Activated effector memory CD4-positive, alpha-beta T cell treated with Interleukin-2 at 50 U/mL for 16 hours (primary cell): ENCODE measurements around the gene HIGD1B.
"Not testable (repeated sequence)": the region's sequence is repeated elsewhere in the genome, so short reads cannot be mapped to it uniquely, and the experiment has no call there.

Experiments used
- DNase-seq: peaks from one replicate; pipeline ENCODE4 v3.0.0-alpha.2; 2020

The HIGD1B gene

DNA sequence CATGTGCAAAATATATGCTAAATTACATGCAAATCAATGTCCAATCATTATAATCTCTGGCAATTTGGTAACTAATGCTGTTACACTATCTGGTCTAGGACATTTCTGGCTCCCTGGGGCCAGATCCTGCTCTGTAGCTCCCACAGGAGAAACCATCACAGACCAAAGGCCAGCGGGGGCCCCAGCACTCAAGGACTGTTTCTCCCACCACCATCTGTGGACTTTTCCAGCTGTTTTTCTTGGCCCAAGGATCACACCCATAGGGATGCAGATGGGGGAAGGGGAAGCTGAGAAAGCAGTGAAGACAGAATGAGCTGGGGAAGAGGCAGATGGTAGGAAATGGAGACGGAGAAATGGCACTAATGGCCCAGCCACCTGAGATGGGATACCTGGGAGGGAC lies at the start of gene HIGD1B:
HIGD1B (plus strand) TSS at position 298 of the 400 bp plus-strand sequence. CDS start 270 bp downstream, outside the sequence.
- no peak for DNase-seq

DNA sequence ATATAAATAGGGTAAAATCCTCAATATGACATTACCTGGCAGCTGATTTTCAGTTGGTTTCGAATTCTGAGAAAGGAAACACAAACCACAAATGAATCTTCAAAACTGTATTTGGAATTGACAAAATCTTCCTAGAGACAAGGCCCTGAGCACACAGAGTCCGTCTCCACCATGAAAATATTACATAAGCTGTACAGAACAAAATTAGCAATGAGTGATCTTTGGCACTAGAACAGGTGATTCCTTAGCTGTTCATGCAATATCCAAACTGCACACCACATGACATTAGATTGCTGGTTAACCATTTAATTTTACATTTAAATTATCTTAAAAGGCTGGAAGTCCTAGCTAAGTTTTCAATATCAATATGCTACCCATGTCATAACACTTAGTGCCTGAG lies 49.3 kb upstream of the HIGD1B start:
- DNase-seq: no peak

- no peak for DNase-seq
Measured at GRCh38 chr17:44801880-44802279, 45.8 kb upstream of the HIGD1B start.

GRCh38 chr17:44804302-44805089 lies 43.2 kb upstream of the HIGD1B start:
- no peak for DNase-seq

DNA sequence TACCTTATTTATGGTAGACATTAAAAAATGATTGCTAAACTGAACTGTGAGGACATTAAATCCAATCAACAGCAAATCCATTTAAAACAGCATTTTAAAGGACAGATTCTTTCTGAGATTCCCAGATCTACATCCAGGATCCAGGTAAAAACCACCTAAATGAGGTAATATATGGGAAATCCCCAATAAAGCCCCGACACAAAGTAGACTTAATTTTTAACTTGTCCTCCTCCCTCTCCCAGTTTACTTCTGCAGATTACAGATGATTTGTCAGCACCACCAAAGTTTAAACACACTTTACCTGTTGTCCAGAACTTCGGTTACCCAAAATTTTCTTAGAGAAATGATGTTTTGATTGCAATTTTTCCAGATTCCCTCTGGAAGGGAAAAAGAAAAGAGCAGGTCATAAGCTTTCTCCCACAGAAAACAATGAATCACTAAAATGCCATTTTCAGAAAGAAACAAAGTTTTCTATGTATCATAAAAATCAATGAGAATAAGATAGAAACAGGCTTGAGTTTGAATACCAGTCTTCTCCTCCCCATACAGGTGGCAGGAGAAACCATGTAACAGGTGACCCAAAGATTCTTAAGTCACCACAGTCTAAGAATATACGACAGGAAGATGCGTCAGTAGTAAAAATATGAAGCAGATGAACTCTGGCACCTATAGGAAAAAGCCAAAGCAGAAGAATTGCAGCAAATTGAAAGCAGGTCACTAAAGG lies 40.4 kb upstream of the HIGD1B start:
- DNase-seq: no peak

DNA sequence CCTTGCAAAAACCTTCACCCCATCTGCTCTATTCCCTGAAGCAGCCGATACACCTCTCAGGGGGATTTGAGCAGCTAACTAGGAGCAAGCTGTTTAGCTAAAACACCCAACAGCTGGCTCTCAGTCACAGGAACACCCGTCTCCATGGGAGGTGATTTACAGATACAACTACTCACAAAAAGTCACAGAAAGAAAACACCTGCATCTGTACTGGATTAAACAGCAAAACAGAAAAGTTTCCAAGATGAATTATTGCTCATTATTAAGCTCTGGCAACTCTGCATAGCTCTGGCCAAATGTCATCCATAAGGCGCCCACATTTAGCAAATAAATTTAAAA lies 39.9 kb upstream of the HIGD1B start:
- DNase-seq: no peak

DNA sequence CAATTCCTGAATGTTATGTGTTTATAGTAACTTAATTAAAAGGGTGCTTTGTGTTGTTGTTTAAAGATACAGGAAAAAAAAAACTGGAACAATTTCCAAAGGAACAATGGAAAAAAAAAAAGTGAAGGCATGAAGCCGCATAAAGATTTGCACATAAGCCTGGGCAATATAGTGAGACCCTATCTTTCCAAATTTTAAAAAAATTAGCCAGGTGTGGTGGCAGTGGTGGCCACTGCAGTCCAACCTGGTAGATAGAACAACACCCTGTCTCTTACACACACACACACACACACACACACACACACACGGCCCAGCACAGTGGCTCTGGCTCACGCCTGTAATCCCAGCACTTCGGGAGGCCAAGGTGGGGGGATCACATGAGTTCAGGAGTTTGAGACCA lies 39.5 kb upstream of the HIGD1B start:
- no peak for DNase-seq

- not testable (repeated sequence) for DNase-seq
Measured at GRCh38 chr17:44808656-44809388, 38.9 kb upstream of the HIGD1B start.

- DNase-seq: no peak
Measured at GRCh38 chr17:44812263-44812662, 35.4 kb upstream of the HIGD1B start.

GRCh38 chr17:44818508-44818907 lies 29.2 kb upstream of the HIGD1B start:
- DNase-seq: not testable (repeated sequence)

DNA sequence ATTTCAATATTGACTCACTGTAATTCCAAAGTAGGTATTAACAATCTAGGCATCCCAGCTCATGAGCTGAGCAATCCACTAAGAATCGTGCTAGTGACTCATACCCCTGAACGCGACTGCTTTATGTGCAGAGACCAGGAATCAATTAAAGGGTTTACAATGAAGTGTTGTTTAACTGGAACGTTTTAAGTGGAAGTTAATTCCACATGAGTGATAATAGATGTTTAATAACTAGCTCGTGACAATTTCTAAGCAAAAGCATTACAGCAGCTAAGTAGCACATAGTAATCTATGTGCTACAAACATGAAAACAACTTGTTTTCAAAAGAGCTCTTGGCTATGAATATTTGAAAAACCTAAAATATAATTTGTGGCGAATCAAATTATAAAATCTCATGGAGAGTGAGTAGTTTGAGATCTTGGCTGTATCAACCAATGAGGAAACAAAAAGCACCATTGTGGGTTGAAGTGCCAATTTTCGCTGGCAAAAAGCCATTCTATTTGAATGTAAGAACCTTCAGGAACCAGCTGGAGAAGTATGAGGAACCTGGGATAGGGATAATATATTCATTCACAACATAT lies 27.0 kb upstream of the HIGD1B start:
- no peak for DNase-seq

DNA sequence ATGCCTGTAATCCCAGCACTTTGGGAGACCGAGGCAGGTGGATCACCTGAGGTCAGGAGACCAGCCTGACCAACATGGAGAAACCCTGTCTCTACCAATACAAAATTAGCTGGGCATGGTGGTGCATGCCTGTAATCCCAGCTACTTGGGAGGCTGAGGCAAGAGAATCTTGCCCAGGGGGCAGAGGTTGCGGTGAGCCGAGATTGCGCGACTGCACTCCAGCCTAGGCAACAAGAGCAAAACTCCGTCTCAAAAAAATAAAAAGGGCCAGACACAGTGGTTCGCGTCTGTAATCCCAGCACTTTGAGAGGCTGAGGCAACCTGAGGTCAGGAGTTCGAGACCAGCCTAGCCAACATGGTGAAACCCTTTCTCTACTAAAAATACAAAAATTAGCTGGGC lies 22.4 kb upstream of the HIGD1B start:
- not testable (repeated sequence) for DNase-seq

DNA sequence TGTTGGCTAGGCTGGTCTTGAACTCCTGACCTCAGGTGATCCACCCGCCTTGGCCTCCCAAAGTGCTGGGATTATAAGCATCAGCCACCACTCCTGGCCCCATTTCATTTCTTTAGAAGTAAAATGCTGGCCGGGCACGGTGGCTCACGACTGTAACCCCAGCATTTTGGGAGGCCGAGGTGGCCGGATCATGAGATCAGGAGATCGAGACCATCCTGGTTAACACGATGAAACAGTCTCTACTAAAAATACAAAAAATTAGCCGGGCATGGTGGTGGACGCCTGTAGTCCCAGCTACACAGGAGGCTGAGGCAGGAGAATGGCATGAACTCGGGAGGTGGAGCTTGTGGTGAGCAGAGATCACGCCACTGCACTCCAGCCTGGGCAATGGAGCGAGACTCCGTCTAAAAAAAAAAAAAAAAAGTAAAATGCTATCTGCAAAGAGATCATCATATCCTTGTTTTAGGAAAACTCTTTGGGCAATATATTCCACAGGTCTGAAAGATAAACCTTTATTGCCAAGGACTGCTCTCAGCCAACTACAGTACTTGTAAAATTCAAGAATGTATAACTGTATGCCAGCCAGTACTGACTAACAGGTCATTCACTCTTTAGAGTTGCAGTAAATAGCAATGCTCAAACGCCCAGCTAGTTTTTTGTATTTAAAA lies 21.4 kb upstream of the HIGD1B start:
- DNase-seq: no peak

DNA sequence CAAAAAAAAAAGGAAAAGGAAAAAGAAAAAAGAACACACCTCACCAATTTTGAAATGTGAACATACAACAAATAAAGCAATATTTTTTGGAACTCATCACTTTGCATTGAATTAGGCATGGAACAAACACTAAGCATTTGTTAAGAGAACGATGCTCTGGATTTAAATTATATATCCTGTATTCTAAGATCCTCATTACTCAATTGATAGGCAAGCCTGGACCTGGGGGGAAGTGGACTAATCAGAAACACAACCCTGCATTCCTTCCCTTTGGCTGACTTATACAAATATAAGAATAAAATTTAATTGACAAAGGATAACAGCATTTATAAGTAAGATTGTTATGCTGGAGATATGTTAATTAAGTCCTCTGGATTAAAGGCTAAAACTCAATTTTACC lies 19.8 kb upstream of the HIGD1B start:
- no peak for DNase-seq

GRCh38 chr17:44828919-44829522 lies 18.7 kb upstream of the HIGD1B start:
- no peak for DNase-seq

DNA sequence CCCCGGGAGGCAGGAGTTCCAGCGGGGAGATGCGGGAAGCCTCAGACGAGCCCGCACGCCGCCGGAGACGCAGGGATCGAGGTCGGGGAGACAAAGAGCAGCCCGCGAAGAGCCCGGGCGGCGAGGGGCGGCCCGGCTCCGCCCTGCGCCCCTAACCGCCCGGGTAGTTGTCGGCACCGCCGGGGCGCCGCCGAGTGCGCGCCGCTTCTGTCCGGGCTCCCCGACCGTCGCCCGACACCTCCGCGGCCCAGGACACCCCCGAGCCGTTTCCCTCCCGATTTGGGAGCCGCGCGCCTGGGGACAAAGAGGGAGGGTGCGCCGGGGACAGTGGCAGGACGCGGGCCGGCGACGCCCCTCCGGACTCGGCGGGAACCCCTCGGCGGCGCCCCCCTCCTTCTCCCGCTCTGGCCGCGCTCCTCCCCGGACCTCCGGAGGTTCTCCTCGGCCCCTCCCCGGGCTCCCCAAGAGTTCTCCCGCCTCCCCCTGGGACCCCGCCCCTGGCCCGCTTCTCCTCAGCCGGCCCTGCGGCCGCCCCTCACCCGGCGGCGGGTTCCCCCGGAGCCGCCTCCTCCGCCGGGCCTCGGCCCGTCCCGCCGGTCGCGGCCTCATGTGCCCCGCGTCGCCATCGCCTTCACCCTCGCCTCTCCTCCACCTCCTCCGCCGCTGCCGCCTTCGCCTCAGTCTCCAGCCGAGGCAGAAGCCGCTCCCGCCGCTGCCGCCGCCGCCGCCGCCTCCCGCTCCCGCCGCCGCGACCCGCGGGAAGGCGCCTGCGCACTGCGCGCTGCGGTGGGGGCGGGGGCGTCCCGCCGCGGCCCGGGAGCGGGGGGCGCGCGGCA lies 17.9 kb upstream of the HIGD1B start, which contains the start of gene GJC1:
GJC1 (minus strand) TSS at position 765 of the 836 bp plus-strand sequence. CDS start 24,470 bp downstream, outside the sequence.
- no peak for DNase-seq

- no peak for DNase-seq
Measured at GRCh38 chr17:44830359-44831288, 17.1 kb upstream of the HIGD1B start.

GRCh38 chr17:44831371-44831770 lies 16.3 kb upstream of the HIGD1B start:
- no peak for DNase-seq

DNA sequence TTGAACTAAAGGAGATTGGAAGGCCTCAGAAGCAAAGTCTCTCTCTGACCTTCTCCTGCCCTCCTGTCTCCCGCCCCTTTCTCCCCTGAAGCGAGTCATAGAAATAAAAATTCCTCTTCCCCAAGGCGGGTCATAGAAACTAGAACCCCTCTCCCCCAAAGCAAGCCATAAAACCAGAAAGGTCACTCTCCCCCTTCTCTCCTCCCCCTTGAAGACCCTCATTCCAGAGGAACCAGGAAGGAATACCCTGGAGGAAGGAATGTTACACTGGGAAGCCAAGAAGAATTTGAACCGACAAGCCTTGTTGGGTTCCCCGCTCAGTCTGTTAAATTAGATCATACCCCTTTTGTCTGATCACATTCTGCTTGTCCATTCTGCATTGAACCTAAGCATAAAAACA lies 14.9 kb upstream of the HIGD1B start:
- no peak for DNase-seq

- DNase-seq: no peak
Measured at GRCh38 chr17:44837196-44837595, 10.5 kb upstream of the HIGD1B start.
